ENCODE results near the gene WDFY4. TPM values are rescaled to one million over a fixed set of nuclear protein-coding genes. Genes with fewer than 3 reads are reported as not detected.

WDFY4 gene
- total RNA-seq, 1 donor from 2014 or later: 33.8 TPM

DNA sequence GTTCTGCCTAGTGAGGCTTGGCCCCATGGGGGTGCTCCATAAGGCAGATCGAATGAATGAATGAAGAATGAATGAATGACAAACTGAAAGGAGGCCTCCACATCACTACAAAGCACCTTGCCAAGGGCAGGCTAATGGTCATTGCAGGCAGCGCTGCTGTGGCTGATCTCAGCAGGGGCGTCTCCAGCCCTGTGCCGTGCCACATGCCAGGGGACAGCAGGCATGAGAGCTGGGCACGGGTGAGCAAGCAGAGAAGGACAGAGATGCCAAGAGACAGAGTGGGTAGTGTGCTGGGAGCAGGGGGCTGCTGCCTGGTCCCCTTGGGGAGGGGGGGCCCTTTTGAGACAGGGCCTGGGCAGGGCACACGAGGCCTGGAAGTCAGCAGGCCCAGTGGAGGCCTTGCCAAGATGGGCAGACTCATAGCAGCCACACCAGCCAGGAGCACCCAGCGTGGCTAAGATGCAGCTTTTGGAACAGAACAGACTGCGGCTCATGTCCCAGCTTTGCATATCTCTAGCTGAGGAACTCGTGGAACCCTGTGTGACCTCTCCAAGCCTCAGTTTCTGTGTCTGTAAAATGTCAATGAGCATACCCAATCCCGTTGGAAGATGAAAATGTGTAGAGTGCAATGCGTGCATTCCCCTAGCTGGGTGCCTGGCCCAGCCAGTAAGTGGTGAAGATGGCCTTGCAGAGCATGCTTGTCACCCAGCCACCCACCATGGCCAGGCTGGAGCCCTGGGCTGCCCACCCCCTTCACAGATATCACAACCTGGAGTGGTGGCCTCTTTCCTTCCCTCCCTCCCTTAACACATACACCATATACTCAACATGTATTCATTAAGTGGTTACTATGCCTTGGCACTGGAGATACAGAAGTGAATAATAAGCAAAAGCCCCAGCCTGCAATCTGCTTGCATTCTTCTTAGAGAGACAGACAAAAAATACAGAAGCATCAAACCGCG lies 316.0 kb downstream of the WDFY4 start:
- TF ChIP-seq, protein P1, sequence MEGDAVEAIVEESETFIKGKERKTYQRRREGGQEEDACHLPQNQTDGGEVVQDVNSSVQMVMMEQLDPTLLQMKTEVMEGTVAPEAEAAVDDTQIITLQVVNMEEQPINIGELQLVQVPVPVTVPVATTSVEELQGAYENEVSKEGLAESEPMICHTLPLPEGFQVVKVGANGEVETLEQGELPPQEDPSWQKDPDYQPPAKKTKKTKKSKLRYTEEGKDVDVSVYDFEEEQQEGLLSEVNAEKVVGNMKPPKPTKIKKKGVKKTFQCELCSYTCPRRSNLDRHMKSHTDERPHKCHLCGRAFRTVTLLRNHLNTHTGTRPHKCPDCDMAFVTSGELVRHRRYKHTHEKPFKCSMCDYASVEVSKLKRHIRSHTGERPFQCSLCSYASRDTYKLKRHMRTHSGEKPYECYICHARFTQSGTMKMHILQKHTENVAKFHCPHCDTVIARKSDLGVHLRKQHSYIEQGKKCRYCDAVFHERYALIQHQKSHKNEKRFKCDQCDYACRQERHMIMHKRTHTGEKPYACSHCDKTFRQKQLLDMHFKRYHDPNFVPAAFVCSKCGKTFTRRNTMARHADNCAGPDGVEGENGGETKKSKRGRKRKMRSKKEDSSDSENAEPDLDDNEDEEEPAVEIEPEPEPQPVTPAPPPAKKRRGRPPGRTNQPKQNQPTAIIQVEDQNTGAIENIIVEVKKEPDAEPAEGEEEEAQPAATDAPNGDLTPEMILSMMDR (IDR thresholded peaks at IDR 0.05): no peak
- H3K27ac ChIP-seq: peak overlapping the region in 1 of 2 donors; percentile 41
- peaks cover 2 to 14% of the 10 kb centered on the region in 2 donors for H3K4me1 ChIP-seq
- no peak overlapping the region for H3K4me3 ChIP-seq
- no peak for DNase-seq (ENCODE audit: low spot score in 2 of 2)
- no peaks in the 10 kb centered on the region for H3K36me3 ChIP-seq
- H3K27me3 ChIP-seq: no peaks in the 10 kb centered on the region
- H3K9me3 ChIP-seq: no peaks in the 10 kb centered on the region
- intact Hi-C loops (cut with DNase I): no loop called here

- H3K4me3 ChIP-seq: no peak overlapping the region
- intact Hi-C loops (cut with DNase I): no loop called here
- H3K4me1 ChIP-seq: peaks cover 2 to 14% of the 10 kb centered on the region in 2 donors
- peak overlapping the region in 1 of 2 donors; percentile 63 for H3K27ac ChIP-seq
- H3K36me3 ChIP-seq: no peaks in the 10 kb centered on the region
- no peaks in the 10 kb centered on the region for H3K27me3 ChIP-seq
- DNase-seq (ENCODE audit: low spot score in 2 of 2): no peak
- TF ChIP-seq, protein P1 (IDR thresholded peaks at IDR 0.05): peak in 1 of 3 experiments; percentile 15
- no peaks in the 10 kb centered on the region for H3K9me3 ChIP-seq
Measured at GRCh38 chr10:49001402-49001801, 316.7 kb downstream of the WDFY4 start.

- no peak overlapping the region for H3K4me3 ChIP-seq
- no peak for DNase-seq (ENCODE audit: low spot score in 2 of 2)
- no peaks in the 10 kb centered on the region for H3K9me3 ChIP-seq
- intact Hi-C loops (cut with DNase I): no loop called here
- TF ChIP-seq, protein P1 (IDR thresholded peaks at IDR 0.05): no peak
- H3K36me3 ChIP-seq: no peaks in the 10 kb centered on the region
- H3K27me3 ChIP-seq: no peaks in the 10 kb centered on the region
- peaks cover 2 to 14% of the 10 kb centered on the region in 2 donors for H3K4me1 ChIP-seq
- peak overlapping the region in 1 of 2 donors; percentile 63 for H3K27ac ChIP-seq
Measured at GRCh38 chr10:49001870-49002672, 317.4 kb downstream of the WDFY4 start.

GRCh38 chr10:49005270-49005669 lies 320.6 kb downstream of the WDFY4 start:
- H3K36me3 ChIP-seq: no peaks in the 10 kb centered on the region
- peaks cover 7 to 31% of the 10 kb centered on the region in 2 donors for H3K4me1 ChIP-seq
- DNase-seq (ENCODE audit: low spot score in 2 of 2): no peak
- no peaks in the 10 kb centered on the region for H3K9me3 ChIP-seq
- peak overlapping the region; percentile 8 to 48 for H3K27ac ChIP-seq
- no peaks in the 10 kb centered on the region for H3K27me3 ChIP-seq
- TF ChIP-seq, protein P1 (IDR thresholded peaks at IDR 0.05): no peak
- no peak overlapping the region for H3K4me3 ChIP-seq
- intact Hi-C loops (cut with DNase I): no loop called here

GRCh38 chr10:49007129-49007528 lies 322.5 kb downstream of the WDFY4 start:
- DNase-seq (ENCODE audit: low spot score in 2 of 2): no peak
- Histone ChIP-seq H3K4me3 (no peak overlapping the region), H3K9me3 (no peaks in the 10 kb centered on the region), H3K4me1 (peaks cover 5 to 21% of the 10 kb centered on the region in 2 donors), H3K27ac (no peak overlapping the region), H3K27me3 (no peaks in the 10 kb centered on the region), H3K36me3 (no peaks in the 10 kb centered on the region)
- intact Hi-C loops (cut with DNase I): no loop called here
- TF ChIP-seq, protein P1 (IDR thresholded peaks at IDR 0.05): no peak
